Measurements from ENCODE around the gene KPNA3. TPM values are rescaled to one million over a fixed set of nuclear protein-coding genes. Genes with fewer than 3 reads are reported as not detected.

The KPNA3 gene
- total RNA-seq, 2 experiments from 2014 or later = 59.1 to 60.6 TPM

DNA sequence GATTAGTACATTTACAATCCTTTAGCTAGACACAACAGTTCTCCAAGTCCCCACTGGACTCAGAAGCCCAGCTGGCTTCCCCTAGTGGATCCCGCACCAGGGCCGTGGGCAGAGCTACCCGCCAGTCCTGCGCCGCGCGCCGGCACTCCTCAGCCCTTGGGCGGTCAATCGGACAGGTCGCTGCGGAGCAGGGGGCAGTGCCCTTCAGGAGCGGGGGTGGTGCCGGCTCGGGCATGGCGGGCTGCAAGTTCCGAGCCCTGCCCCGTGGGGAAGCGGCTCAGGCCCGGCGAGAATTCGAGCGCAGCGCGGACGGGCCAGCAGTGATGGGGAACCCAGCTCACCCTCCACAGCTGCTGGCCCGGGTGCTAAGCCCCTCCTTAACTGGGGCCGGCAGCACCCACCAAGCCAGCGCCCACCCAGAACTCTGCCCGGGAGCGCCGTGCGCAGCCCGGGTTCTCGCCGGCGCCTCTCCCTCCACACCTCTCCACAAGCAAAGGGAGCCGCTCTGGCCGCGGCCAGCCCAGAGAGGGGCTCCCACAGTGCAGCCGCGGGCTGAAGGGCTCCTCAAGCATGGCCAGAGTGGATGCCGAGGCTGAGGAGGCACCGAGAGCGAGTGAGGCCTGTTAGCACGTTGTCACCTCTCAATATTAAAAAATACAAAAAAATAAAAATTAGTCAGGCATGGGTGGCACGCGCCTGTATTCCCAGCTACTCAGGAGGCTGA is 114.1 kb downstream of the KPNA3 start:
- ATAC-seq (no peak), DNase-seq (no peak)
- peaks cover 13% of the 10 kb centered on the region for H3K36me3 Mint-ChIP-seq (ENCODE audit: low read depth)
- POLR2A ChIA-PET = no interaction called here
- H3K4me3 Mint-ChIP-seq = no peak overlapping the region
- CTCF ChIA-PET = interaction anchor here (0.8 kb wide), 1 partner anchor 45 kb away, joined by 3 read pairs; no protein-coding TSS in a partner anchor
- no peaks in the 10 kb centered on the region for H3K27me3 Mint-ChIP-seq
- H3K4me1 Mint-ChIP-seq (ENCODE audit: low read depth) = peaks cover 4% of the 10 kb centered on the region
- TF ChIP-seq, protein P1, sequence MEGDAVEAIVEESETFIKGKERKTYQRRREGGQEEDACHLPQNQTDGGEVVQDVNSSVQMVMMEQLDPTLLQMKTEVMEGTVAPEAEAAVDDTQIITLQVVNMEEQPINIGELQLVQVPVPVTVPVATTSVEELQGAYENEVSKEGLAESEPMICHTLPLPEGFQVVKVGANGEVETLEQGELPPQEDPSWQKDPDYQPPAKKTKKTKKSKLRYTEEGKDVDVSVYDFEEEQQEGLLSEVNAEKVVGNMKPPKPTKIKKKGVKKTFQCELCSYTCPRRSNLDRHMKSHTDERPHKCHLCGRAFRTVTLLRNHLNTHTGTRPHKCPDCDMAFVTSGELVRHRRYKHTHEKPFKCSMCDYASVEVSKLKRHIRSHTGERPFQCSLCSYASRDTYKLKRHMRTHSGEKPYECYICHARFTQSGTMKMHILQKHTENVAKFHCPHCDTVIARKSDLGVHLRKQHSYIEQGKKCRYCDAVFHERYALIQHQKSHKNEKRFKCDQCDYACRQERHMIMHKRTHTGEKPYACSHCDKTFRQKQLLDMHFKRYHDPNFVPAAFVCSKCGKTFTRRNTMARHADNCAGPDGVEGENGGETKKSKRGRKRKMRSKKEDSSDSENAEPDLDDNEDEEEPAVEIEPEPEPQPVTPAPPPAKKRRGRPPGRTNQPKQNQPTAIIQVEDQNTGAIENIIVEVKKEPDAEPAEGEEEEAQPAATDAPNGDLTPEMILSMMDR (IDR thresholded peaks at IDR 0.05) = no peak
- intact Hi-C loops (cut with micrococcal nuclease) = no loop called here
- no peak overlapping the region for H3K27ac Mint-ChIP-seq
- H3K9me3 Mint-ChIP-seq = no peaks in the 10 kb centered on the region

DNA sequence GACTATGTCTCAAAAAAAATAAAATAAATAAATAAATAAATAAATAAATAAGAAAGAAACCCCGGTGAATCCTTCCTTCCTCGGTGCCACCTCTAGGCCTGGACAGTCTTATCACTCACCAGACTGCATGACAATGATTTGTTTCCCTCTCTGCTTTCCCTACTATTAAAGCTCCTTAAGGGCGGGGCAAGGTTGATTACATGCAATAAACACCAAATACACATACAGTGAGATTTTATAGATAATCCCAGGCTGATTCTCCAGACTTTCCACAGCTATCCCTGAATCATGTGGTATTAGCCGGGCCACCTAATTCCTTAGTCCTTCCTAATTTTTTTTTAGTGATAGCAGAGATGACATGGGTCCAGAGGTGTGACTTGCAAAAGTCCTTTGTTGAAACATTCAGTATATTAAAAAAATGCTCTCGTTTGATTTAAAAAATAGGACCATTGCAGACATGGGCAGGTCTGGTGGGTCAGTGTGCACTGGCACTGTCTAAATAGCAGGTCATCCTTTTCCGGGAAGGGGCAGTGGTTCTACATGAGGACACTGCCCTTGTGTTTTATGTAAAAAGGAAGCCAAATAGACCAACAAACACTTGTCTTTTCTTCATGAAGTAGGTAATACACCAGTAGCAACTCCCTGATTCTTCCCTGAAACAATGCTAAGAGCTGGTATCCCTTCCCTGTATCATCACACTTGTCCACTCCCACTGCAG is 115.7 kb downstream of the KPNA3 start:
- Mint-ChIP-seq H3K36me3 (ENCODE audit: low read depth) (peaks cover 13% of the 10 kb centered on the region), H3K4me1 (ENCODE audit: low read depth) (peaks cover 4% of the 10 kb centered on the region), H3K9me3 (no peaks in the 10 kb centered on the region), H3K27ac (no peak overlapping the region), H3K4me3 (no peak overlapping the region), H3K27me3 (no peaks in the 10 kb centered on the region)
- DNase-seq (no peak), ATAC-seq (no peak)
- intact Hi-C loops (cut with micrococcal nuclease) = no loop called here
- CTCF ChIA-PET = no interaction called here
- POLR2A ChIA-PET = no interaction called here
- TF ChIP-seq, protein P1 (IDR thresholded peaks at IDR 0.05) = no peak

DNA sequence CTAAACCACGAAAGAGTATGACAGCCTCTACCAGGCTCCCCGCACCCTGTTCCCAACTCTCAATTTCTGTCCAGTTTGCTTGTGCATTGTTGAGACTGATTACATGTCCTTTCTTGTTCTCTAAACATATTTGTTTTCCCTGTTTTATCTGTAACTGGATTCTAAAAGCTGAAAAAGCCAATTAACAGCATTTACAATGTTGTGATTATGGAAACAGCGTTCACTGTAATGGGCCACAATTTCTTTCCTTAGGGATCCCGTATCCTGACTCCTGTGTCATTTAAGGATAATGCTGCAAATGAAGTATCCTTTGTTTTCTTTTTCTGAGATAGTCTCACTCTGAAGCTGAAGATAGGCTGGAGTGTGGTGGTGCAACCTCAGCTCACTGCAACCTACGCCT is 121.7 kb downstream of the KPNA3 start:
- Mint-ChIP-seq H3K36me3 (ENCODE audit: low read depth) (peaks cover 14% of the 10 kb centered on the region), H3K4me1 (ENCODE audit: low read depth) (no peaks in the 10 kb centered on the region), H3K27me3 (no peaks in the 10 kb centered on the region), H3K9me3 (no peaks in the 10 kb centered on the region), H3K4me3 (no peak overlapping the region), H3K27ac (no peak overlapping the region)
- DNase-seq = no peak
- ChIA-PET POLR2A (interaction anchor here (0.8 to 1.4 kb wide), 3 partner anchors 14 to 122 kb away, joined by 3 read pairs; partner anchors contain the start of gene KPNA3), CTCF (interaction anchor here (0.8 to 1.5 kb wide), 5 partner anchors 9 to 175 kb away, joined by 3 to 7 read pairs (median 3); no protein-coding TSS in a partner anchor)
- TF ChIP-seq, protein P1 (IDR thresholded peaks at IDR 0.05) = no peak
- intact Hi-C loops (cut with micrococcal nuclease) = loop anchor here (5.0 kb wide), 1 partner anchor 176 kb away; no protein-coding TSS in a partner anchor
- no peak for ATAC-seq

DNA sequence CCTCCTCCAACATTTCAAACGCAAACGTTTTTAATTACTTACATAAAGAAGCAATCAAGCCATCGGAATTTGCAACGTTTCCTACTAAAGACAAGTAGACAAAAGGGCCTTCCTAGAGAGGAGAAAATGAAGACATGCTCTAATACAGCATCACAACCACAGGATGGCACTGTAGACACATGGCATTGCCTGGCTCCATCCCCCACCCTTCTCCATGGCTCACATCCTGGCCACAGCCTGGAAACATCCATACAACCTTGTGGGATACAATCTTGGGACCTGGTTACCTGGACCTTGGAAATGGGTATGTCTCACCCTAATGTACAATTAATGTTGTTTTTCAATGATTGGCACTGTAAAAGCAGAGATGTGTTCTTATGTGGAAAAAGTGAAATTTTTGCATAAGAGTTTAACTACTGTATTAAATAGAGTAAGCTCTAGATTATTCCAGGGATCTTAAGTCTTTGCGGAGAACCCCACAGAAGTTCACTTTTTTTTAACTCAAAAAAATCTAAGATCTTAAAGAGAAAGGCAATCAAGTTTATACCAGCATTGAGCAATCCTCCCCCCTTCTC is 122.7 kb downstream of the KPNA3 start:
- ChIA-PET CTCF (interaction anchor here (0.7 to 1.5 kb wide), 7 partner anchors 10 to 176 kb away, joined by 3 to 7 read pairs (median 3); no protein-coding TSS in a partner anchor), POLR2A (interaction anchor here (1.0 kb wide), 1 partner anchor 123 kb away, joined by 3 read pairs; the partner anchor contains the start of gene KPNA3)
- H3K9me3 Mint-ChIP-seq = no peaks in the 10 kb centered on the region
- ATAC-seq = peak; percentile 61
- no peaks in the 10 kb centered on the region for H3K27me3 Mint-ChIP-seq
- no peak overlapping the region for H3K27ac Mint-ChIP-seq
- TF ChIP-seq, protein P1 (IDR thresholded peaks at IDR 0.05) = peak; percentile 64
- peak; percentile 41 for DNase-seq
- no peaks in the 10 kb centered on the region for H3K4me1 Mint-ChIP-seq (ENCODE audit: low read depth)
- intact Hi-C loops (cut with micrococcal nuclease) = loop anchor here (5.0 kb wide), 1 partner anchor 177 kb away; no protein-coding TSS in a partner anchor
- H3K36me3 Mint-ChIP-seq (ENCODE audit: low read depth) = peaks cover 16% of the 10 kb centered on the region
- no peak overlapping the region for H3K4me3 Mint-ChIP-seq
